Measurements from ENCODE around the gene EFHB. TPM values are rescaled to one million over a fixed set of nuclear protein-coding genes. Genes with fewer than 3 reads are reported as not detected.

The EFHB gene
- total RNA-seq, 1 donor from 2014 or later = 1.2 TPM

GRCh38 chr3:19970327-19970726 is 36.3 kb upstream of the EFHB start:
- Histone ChIP-seq H2AFZ (ENCODE audit: low read depth, low read length) (no peak overlapping the region), H3K27ac (ENCODE audit: low read depth, low read length) (no peak overlapping the region), H3K9me3 (ENCODE audit: insufficient read depth, low read depth, low read length) (no peaks in the 10 kb centered on the region), H3K4me1 (ENCODE audit: insufficient read depth, low read length) (peaks cover 4% of the 10 kb centered on the region), H3K27me3 (ENCODE audit: insufficient read depth, low read length) (no peaks in the 10 kb centered on the region), H4K20me1 (ENCODE audit: insufficient read depth, low read length) (peaks cover 73% of the 10 kb centered on the region), H3K36me3 (ENCODE audit: insufficient read depth, low read length) (peaks cover 7% of the 10 kb centered on the region), H3K9ac (ENCODE audit: low read length) (no peak overlapping the region), H3K4me2 (ENCODE audit: low read length) (no peak overlapping the region), H3K79me2 (ENCODE audit: insufficient read depth, low read length) (peaks cover 98% of the 10 kb centered on the region), H3K4me3 (ENCODE audit: insufficient read depth, low read depth, low read length) (no peak overlapping the region)
- Mint-ChIP-seq H3K4me3 (ENCODE audit: unreplicated experiment) (no peak overlapping the region), H3K9me3 (ENCODE audit: unreplicated experiment) (no peaks in the 10 kb centered on the region), H3K4me1 (ENCODE audit: low read depth, unreplicated experiment) (peaks cover 26% of the 10 kb centered on the region), H3K27me3 (ENCODE audit: low read depth, unreplicated experiment) (no peaks in the 10 kb centered on the region), H3K36me3 (ENCODE audit: low read depth, unreplicated experiment) (peaks cover 6% of the 10 kb centered on the region), H3K27ac (ENCODE audit: unreplicated experiment) (peak overlapping the region; percentile 51)
- TF ChIP-seq EZH2 (IDR thresholded peaks at IDR 0.05; ENCODE audit: insufficient read depth, low read length) (no peak), CTCF (IDR thresholded peaks at IDR 0.05; ENCODE audit: insufficient read depth, low read depth, low read length) (no peak)
- FAIRE-seq (no peak), DNase-seq (ENCODE audit: low read depth) (no peak)

- Histone ChIP-seq H3K4me2 (ENCODE audit: low read length) (no peak overlapping the region), H3K79me2 (ENCODE audit: insufficient read depth, low read length) (peaks cover 99% of the 10 kb centered on the region), H2AFZ (ENCODE audit: low read depth, low read length) (no peak overlapping the region), H3K27ac (ENCODE audit: low read depth, low read length) (no peak overlapping the region), H3K4me3 (ENCODE audit: insufficient read depth, low read depth, low read length) (no peak overlapping the region), H4K20me1 (ENCODE audit: insufficient read depth, low read length) (peaks cover 89% of the 10 kb centered on the region), H3K27me3 (ENCODE audit: insufficient read depth, low read length) (no peaks in the 10 kb centered on the region), H3K36me3 (ENCODE audit: insufficient read depth, low read length) (no peaks in the 10 kb centered on the region), H3K4me1 (ENCODE audit: insufficient read depth, low read length) (peaks cover 4% of the 10 kb centered on the region), H3K9ac (ENCODE audit: low read length) (no peak overlapping the region), H3K9me3 (ENCODE audit: insufficient read depth, low read depth, low read length) (no peaks in the 10 kb centered on the region)
- Mint-ChIP-seq H3K36me3 (ENCODE audit: low read depth, unreplicated experiment) (peaks cover 8% of the 10 kb centered on the region), H3K27ac (ENCODE audit: unreplicated experiment) (peak overlapping the region; percentile 85), H3K9me3 (ENCODE audit: unreplicated experiment) (no peaks in the 10 kb centered on the region), H3K4me3 (ENCODE audit: unreplicated experiment) (no peak overlapping the region), H3K4me1 (ENCODE audit: low read depth, unreplicated experiment) (peaks cover 25% of the 10 kb centered on the region), H3K27me3 (ENCODE audit: low read depth, unreplicated experiment) (no peaks in the 10 kb centered on the region)
- no peak for TF ChIP-seq CTCF (IDR thresholded peaks at IDR 0.05; ENCODE audit: insufficient read depth, low read depth, low read length)
- TF ChIP-seq EZH2 (IDR thresholded peaks at IDR 0.05; ENCODE audit: insufficient read depth, low read length) = no peak
- FAIRE-seq = no peak
- no peak for DNase-seq (ENCODE audit: low read depth)
Observed at GRCh38 chr3:19967812-19968211, 33.8 kb upstream of the EFHB start.

GRCh38 chr3:19967208-19967607 is 33.2 kb upstream of the EFHB start:
- no peaks in the 10 kb centered on the region for H3K27me3 ChIP-seq (ENCODE audit: insufficient read depth, low read length)
- H3K4me2 ChIP-seq (ENCODE audit: low read length) = no peak overlapping the region
- H3K4me1 ChIP-seq (ENCODE audit: insufficient read depth, low read length) = peaks cover 1% of the 10 kb centered on the region
- no peak overlapping the region for H3K9ac ChIP-seq (ENCODE audit: low read length)
- Mint-ChIP-seq H3K27me3 (ENCODE audit: low read depth, unreplicated experiment) (no peaks in the 10 kb centered on the region), H3K27ac (ENCODE audit: unreplicated experiment) (peak overlapping the region; percentile 26), H3K4me3 (ENCODE audit: unreplicated experiment) (no peak overlapping the region), H3K9me3 (ENCODE audit: unreplicated experiment) (no peaks in the 10 kb centered on the region), H3K36me3 (ENCODE audit: low read depth, unreplicated experiment) (peaks cover 11% of the 10 kb centered on the region), H3K4me1 (ENCODE audit: low read depth, unreplicated experiment) (peaks cover 20% of the 10 kb centered on the region)
- no peaks in the 10 kb centered on the region for H3K9me3 ChIP-seq (ENCODE audit: insufficient read depth, low read depth, low read length)
- H3K4me3 ChIP-seq (ENCODE audit: insufficient read depth, low read depth, low read length) = no peak overlapping the region
- H3K27ac ChIP-seq (ENCODE audit: low read depth, low read length) = no peak overlapping the region
- FAIRE-seq = no peak
- no peak overlapping the region for H2AFZ ChIP-seq (ENCODE audit: low read depth, low read length)
- TF ChIP-seq EZH2 (IDR thresholded peaks at IDR 0.05; ENCODE audit: insufficient read depth, low read length) (no peak), CTCF (IDR thresholded peaks at IDR 0.05; ENCODE audit: insufficient read depth, low read depth, low read length) (no peak)
- no peak for DNase-seq (ENCODE audit: low read depth)
- no peaks in the 10 kb centered on the region for H3K36me3 ChIP-seq (ENCODE audit: insufficient read depth, low read length)
- peaks cover 89% of the 10 kb centered on the region for H4K20me1 ChIP-seq (ENCODE audit: insufficient read depth, low read length)
- H3K79me2 ChIP-seq (ENCODE audit: insufficient read depth, low read length) = peaks cover 99% of the 10 kb centered on the region
